H1 (cell line): Measurements from ENCODE around the gene ASAP2. TPM values are rescaled to one million over a fixed set of nuclear protein-coding genes. Genes with fewer than 3 reads are reported as not detected.

Experiments used
- CTCF ChIA-PET: fragments of 300-600 bp; sonication (Branson Sonifier 250); formaldehyde crosslinking; loops from one replicate; lab custom pipeline; 2021; ENCODE audit not compliant: partially characterized antibody; lab: Charles Lee
- POLR2A ChIA-PET: fragments of 300-600 bp; sonication (Branson Sonifier 250); formaldehyde crosslinking; loops from one replicate; lab custom pipeline; 2021; ENCODE audit warnings: inconsistent platforms; ENCODE audit not compliant: partially characterized antibody; lab: Charles Lee
- DNase-seq, 2 experiments: peaks; one replicate each; pipeline versions ENCODE4 v3.0.0 to v3.0.0-alpha.2; 2010 to 2022; ENCODE audit warnings: low spot score in 2 of 2, low read depth in 1 of 2, mixed read lengths in 1 of 2
- FAIRE-seq: peaks from 2 replicates; lab custom pipeline; 2011; peaks lifted over from hg19 to GRCh38; lab: Jason Lieb, UNC
- H2AFZ ChIP-seq: 2 replicates; pipeline ENCODE4 v1.8.1; 2012; ENCODE audit warnings: low read length, inconsistent platforms
- H2AK5ac ChIP-seq: 2 replicates; pipeline ENCODE4 v1.6.1; 2013; ENCODE audit warnings: low read depth, low read length
- H2BK120ac ChIP-seq: replicated peaks from 2 replicates; pipeline ENCODE3; 2013; ENCODE audit warnings: low read depth, low read length, inconsistent platforms
- H2BK12ac ChIP-seq: 2 replicates; pipeline ENCODE4 v1.6.1; 2013; ENCODE audit warnings: low read depth, low read length
- H2BK15ac ChIP-seq: 2 replicates; pipeline ENCODE4 v1.6.1; 2013; ENCODE audit warnings: low read length
- H2BK20ac ChIP-seq: 2 replicates; pipeline ENCODE4 v1.6.1; 2013; ENCODE audit warnings: low read length
- H2BK5ac ChIP-seq: 2 replicates; pipeline ENCODE4 v1.6.1; 2013; ENCODE audit warnings: low read depth, low read length
- H3K14ac ChIP-seq: 2 replicates; pipeline ENCODE4 v1.6.1; 2013; ENCODE audit warnings: inconsistent platforms; ENCODE audit not compliant: insufficient read length
- H3K18ac ChIP-seq: 2 replicates; pipeline ENCODE4 v1.6.1; 2013; ENCODE audit warnings: low read length; ENCODE audit errors: extremely low read depth
- H3K23ac ChIP-seq: 2 replicates; pipeline ENCODE4 v1.6.1; 2013; ENCODE audit warnings: inconsistent platforms; ENCODE audit not compliant: insufficient read length
- H3K23me2 ChIP-seq: 2 replicates; pipeline ENCODE4 v1.6.1; 2013; ENCODE audit warnings: low read depth, low read length
- H3K27ac ChIP-seq: 2 replicates; pipeline ENCODE4 v1.6.1; 2011; ENCODE audit warnings: low read depth, low read length, inconsistent platforms
- H3K27me3 ChIP-seq, 4 experiments: replicated peaks in 1 of 4; 1 replicate in 1 of 4; 2 replicates in 3 of 4; pipeline versions ENCODE4 v1.6.1 to v1.8.1; 2011 to 2013; ENCODE audit warnings: low read length in 3 of 4, mild to moderate bottlenecking in 3 of 4, inconsistent platforms in 2 of 4, mixed read lengths in 2 of 4, moderate library complexity in 1 of 4; ENCODE audit not compliant: control insufficient read depth in 3 of 4, insufficient read depth in 3 of 4; ENCODE audit errors: extremely low read depth in 1 of 4
- H3K36me3 ChIP-seq, 4 experiments: 2 replicates each; pipeline versions ENCODE4 v1.6.1 to v1.8.1; 2011 to 2013; ENCODE audit warnings: mild to moderate bottlenecking in 4 of 4, low read length in 3 of 4, moderate library complexity in 2 of 4, control low read depth in 1 of 4, inconsistent platforms in 1 of 4; ENCODE audit not compliant: insufficient read depth in 4 of 4, control insufficient read depth in 2 of 4
- H3K4ac ChIP-seq: replicated peaks from 2 replicates; pipeline ENCODE3; 2013; ENCODE audit warnings: low read length, low read depth, mixed read lengths, inconsistent platforms; ENCODE audit not compliant: insufficient read length
- H3K4me1 ChIP-seq, 4 experiments: replicated peaks in 1 of 4; 1 replicate in 1 of 4; 2 replicates in 3 of 4; pipeline versions ENCODE4 v1.6.1 to v1.8.1; 2011 to 2013; ENCODE audit warnings: low read length in 3 of 4, inconsistent platforms in 2 of 4, mixed read lengths in 1 of 4; ENCODE audit not compliant: insufficient read depth in 4 of 4, control insufficient read depth in 3 of 4
- H3K4me2 ChIP-seq, 2 experiments: 2 replicates each; pipeline versions ENCODE4 v1.6.1 to v1.8.1; 2011 to 2013; ENCODE audit warnings: low read depth in 2 of 2, low read length in 2 of 2, control low read depth in 1 of 2, inconsistent platforms in 1 of 2, mild to moderate bottlenecking in 1 of 2; ENCODE audit not compliant: insufficient read depth in 1 of 2
- H3K4me3 ChIP-seq, 4 experiments: fragments of 200-600, 300-600 bp in 1 of 4; sonication (generic), shearing (Covaris generic), sonication (Bioruptor Twin) in 1 of 4; 2 replicates each; pipeline versions ENCODE4 v1.5.1 to v1.8.1; 2011 to 2016; ENCODE audit warnings: low read length in 4 of 4, low read depth in 3 of 4, control low read depth in 2 of 4, inconsistent platforms in 2 of 4, mild to moderate bottlenecking in 2 of 4, mixed read lengths in 1 of 4, moderate library complexity in 1 of 4; ENCODE audit not compliant: insufficient read depth in 2 of 4; ENCODE audit errors: extremely low read depth in 1 of 4
- H3K56ac ChIP-seq: replicated peaks from 2 replicates; pipeline ENCODE3; 2013; ENCODE audit warnings: low read depth, mild to moderate bottlenecking, mixed read lengths, low read length, inconsistent platforms; ENCODE audit not compliant: insufficient read length
- H3K79me1 ChIP-seq: 2 replicates; pipeline ENCODE4 v1.6.1; 2013; ENCODE audit warnings: low read depth, low read length, control low read depth
- H3K79me2 ChIP-seq, 2 experiments: 2 replicates each; pipeline versions ENCODE4 v1.6.1 to v1.8.1; 2012 to 2013; ENCODE audit warnings: low read length in 2 of 2, mild to moderate bottlenecking in 2 of 2, inconsistent platforms in 1 of 2; ENCODE audit not compliant: insufficient read depth in 2 of 2, control insufficient read depth in 1 of 2
- H3K9ac ChIP-seq, 4 experiments: replicated peaks in 1 of 4; 1 replicate in 1 of 4; 2 replicates in 3 of 4; pipeline versions ENCODE4 v1.6.1 to v1.8.1; 2011 to 2013; ENCODE audit warnings: low read depth in 3 of 4, low read length in 3 of 4, control low read depth in 2 of 4, mild to moderate bottlenecking in 2 of 4, moderate library complexity in 2 of 4, inconsistent platforms in 1 of 4; ENCODE audit errors: extremely low read depth in 1 of 4
- H3K9me3 ChIP-seq, 2 experiments: 2 replicates each; pipeline versions ENCODE4 v1.6.1 to v1.8.1; 2012 to 2013; ENCODE audit warnings: mild to moderate bottlenecking in 2 of 2, moderate library complexity in 2 of 2, control low read depth in 1 of 2, inconsistent platforms in 1 of 2, low read depth in 1 of 2, low read length in 1 of 2, mixed read lengths in 1 of 2; ENCODE audit not compliant: insufficient read depth in 2 of 2
- H4K20me1 ChIP-seq, 2 experiments: replicated peaks in 1 of 2; 2 replicates each; pipeline versions ENCODE3 to v1.8.1; 2011 to 2013; ENCODE audit warnings: inconsistent platforms in 2 of 2, low read length in 2 of 2, mild to moderate bottlenecking in 1 of 2; ENCODE audit not compliant: insufficient read depth in 2 of 2, control insufficient read depth in 1 of 2
- H4K5ac ChIP-seq: 2 replicates; pipeline ENCODE4 v1.6.1; 2013; ENCODE audit warnings: low read length, low read depth, mixed read lengths, inconsistent platforms; ENCODE audit not compliant: insufficient read length
- H4K8ac ChIP-seq: 2 replicates; pipeline ENCODE4 v1.8.0; 2013; ENCODE audit warnings: mild to moderate bottlenecking, moderate library complexity, low read length, inconsistent platforms; ENCODE audit not compliant: insufficient read depth; ENCODE audit errors: extremely low read depth
- H4K91ac ChIP-seq: replicated peaks from 2 replicates; pipeline ENCODE3; 2013; ENCODE audit warnings: low read length, mixed read lengths, inconsistent platforms; ENCODE audit not compliant: insufficient read length
- ATF2 ChIP-seq: IDR thresholded peaks from 2 replicates; pipeline ENCODE4 v1.6.1; 2012; ENCODE audit warnings: low read length, inconsistent platforms
- BCL11A ChIP-seq, 2 experiments: IDR thresholded peaks; one replicate each; pipeline ENCODE4 v1.6.1; 2011; ENCODE audit warnings: low read depth in 2 of 2, low read length in 2 of 2, mild to moderate bottlenecking in 2 of 2
- CEBPB ChIP-seq: IDR thresholded peaks from 2 replicates; pipeline ENCODE4 v1.6.1; 2012; ENCODE audit warnings: low read depth, low read length
- NANOG ChIP-seq: IDR thresholded peaks from 2 replicates; pipeline ENCODE4 v1.6.1; 2011; ENCODE audit warnings: low read length, low read depth, mild to moderate bottlenecking, inconsistent platforms; ENCODE audit not compliant: insufficient read depth, poor library complexity, severe bottlenecking
- POLR2A ChIP-seq, 2 experiments: IDR thresholded peaks; 1 replicate in 1 of 2; 2 replicates in 1 of 2; pipeline ENCODE4 v1.6.1; 2011; ENCODE audit warnings: low read depth in 2 of 2, low read length in 2 of 2, mild to moderate bottlenecking in 2 of 2; ENCODE audit errors: control extremely low read depth in 1 of 2
- RNF2 ChIP-seq: fragments of 200-900, 300-1000 bp; sonication (generic); IDR thresholded peaks from 2 replicates; pipeline ENCODE4 v1.7.1; 2016; ENCODE audit warnings: borderline replicate concordance, low read depth, mild to moderate bottlenecking, antibody characterized with exemption, low read length; ENCODE audit not compliant: poor library complexity, severe bottlenecking; ENCODE audit errors: missing control alignments
- SIX5 ChIP-seq: IDR thresholded peaks from 2 replicates; pipeline ENCODE4 v1.6.1; 2011; ENCODE audit warnings: mild to moderate bottlenecking, low read depth, low read length
- SP2 ChIP-seq: IDR thresholded peaks from 2 replicates; pipeline ENCODE4 v1.6.1; 2012; ENCODE audit warnings: mild to moderate bottlenecking, low read length, inconsistent platforms
- WGBS, 2 experiments: shearing (Covaris generic) in 1 of 2; methylation state at CpG; one replicate each; pipeline versions ENCODE4 v1.1.6 to v1.1.7; 2013 to 2015; ENCODE audit warnings: low lambda C conversion rate in 2 of 2, mixed read lengths in 2 of 2, inconsistent platforms in 1 of 2, low coverage in 1 of 2, missing lambda C conversion rate in 1 of 2; ENCODE audit not compliant: insufficient replicate concordance in 2 of 2, insufficient coverage in 1 of 2, insufficient read length in 1 of 2; ENCODE audit errors: extremely low coverage in 1 of 2, missing lambda C conversion rate in 1 of 2; 5-methylcytosine and 5-hydroxymethylcytosine counted together
- polyA plus RNA-seq, 7 experiments: library from polyadenylated mRNA; depleted of rRNA in 3 of 7; stranded (reverse) in 5 of 7; unstranded in 2 of 7; fragments of >200 nt in 5 of 7; fragments of 200-250 nt in 2 of 7; gene quantifications; 1 replicate in 5 of 7; 2 replicates in 1 of 7; 4 replicates in 1 of 7; pipeline versions ENCODE4 v1.2.1 to v1.2.3, GENCODE V29; 2011 to 2013; ENCODE audit warnings: missing spikeins in 2 of 7, mixed read lengths in 2 of 7
- total RNA-seq: library from RNA; stranded (reverse); fragmentation: NEBNext Ultra II Directional; extraction: Animal tissue kit (Norgen Biotek cat#: 25700); gene quantifications from 2 replicates; pipeline ENCODE4 v1.2.1, GENCODE V29; 2021

The ASAP2 gene
- total and polyA plus RNA-seq, 2 of the 8 experiments (the other 6 are each of a cell fraction or from before 2014, with no cell fraction given), result 10.2 to 18.7 TPM

GRCh38 chr2:9370746-9371145, 164.1 kb downstream of the ASAP2 start:
- Histone ChIP-seq H3K14ac (no peak overlapping the region), H2BK120ac (no peak overlapping the region), H3K4ac (no peak overlapping the region), H3K23ac (no peak overlapping the region), H2BK5ac (no peak overlapping the region), H2BK12ac (no peak overlapping the region), H3K27ac (no peak overlapping the region), H3K4me3 (no peak overlapping the region), H3K4me1 (no peaks in the 10 kb centered on the region)
- DNase-seq (no peak), FAIRE-seq (no peak)
- 81% methylated on average over 11 of the region's 11 CpGs; no CpG with 5 or more reads in 1 of the 2 experiments for WGBS, 2 experiments
- TF ChIP-seq ATF2 (no peak), CEBPB (no peak), SP2 (no peak), RNF2 (no peak), POLR2A (IDR thresholded peaks at IDR 0.05; ENCODE audit: control extremely low read depth in 1 of 2, low read depth in 2 of 2, low read length in 2 of 2) (no peak), NANOG (no peak), BCL11A (IDR thresholded peaks at IDR 0.05; ENCODE audit: low read depth in 2 of 2, low read length in 2 of 2) (no peak), SIX5 (no peak)
- TF ChIP-seq, all 59 proteins: peak for 0
- Histone ChIP-seq H3K18ac (no peak overlapping the region), H3K79me1 (no peaks in the 10 kb centered on the region), H2BK20ac (no peak overlapping the region), H4K8ac (no peak overlapping the region), H2BK15ac (no peak overlapping the region), H3K36me3 (peaks cover 0 to 4% (median 0%) of the 10 kb centered on the region in 4 experiments; a peak in 2 of 8 replicates), H4K91ac (no peak overlapping the region), H3K9me3 (no peaks in the 10 kb centered on the region), H3K27me3 (no peaks in the 10 kb centered on the region), H3K56ac (no peak overlapping the region), H3K23me2 (no peaks in the 10 kb centered on the region), H4K5ac (no peak overlapping the region), H2AK5ac (no peak overlapping the region), H4K20me1 (peaks cover 0 to 2% of the 10 kb centered on the region in 2 experiments), H2AFZ (no peak overlapping the region), H3K79me2 (no peaks in the 10 kb centered on the region), H3K9ac (0 out of 7 replicates have a peak overlapping the region, but pooled peaks of 1 of the 4 experiments have one; percentile 8), H3K4me2 (no peak overlapping the region)
- CTCF ChIA-PET, result interaction anchor here (0.6 to 12.1 kb wide), 30 partner anchors 11 to 489 kb away, joined by 3 to 106 read pairs (median 4); no protein-coding TSS in a partner anchor
- POLR2A ChIA-PET, result no interaction called here
